NCI-H1092 (cell line): Measurements from ENCODE around the gene AGAP1.

Source experiments
- DNase-seq: peaks from one replicate; lab custom pipeline; 2025; lab: John Stamatoyannopoulos, UW

AGAP1 gene

DNA sequence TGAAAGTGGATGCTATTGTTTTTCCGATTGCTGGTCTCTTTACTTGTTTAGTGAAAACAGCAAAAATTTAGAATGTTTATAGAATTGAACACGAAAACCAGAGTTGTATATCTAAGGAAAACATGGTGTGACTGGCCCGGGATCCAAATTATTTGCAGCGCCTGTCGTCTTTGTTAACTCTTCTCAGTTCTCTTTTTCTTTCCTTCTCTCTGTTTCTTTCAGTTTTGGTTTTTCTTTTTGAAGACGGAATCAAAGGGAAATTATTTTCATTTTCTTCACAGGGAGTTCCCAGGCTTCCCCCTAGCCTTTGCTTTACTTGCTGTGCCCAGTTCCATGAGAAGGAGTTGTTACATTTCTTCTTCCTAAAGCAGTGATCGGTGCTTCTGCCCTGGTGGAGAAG is 76.0 kb downstream of the AGAP1 start:
- no peak for DNase-seq

GRCh38 chr2:235570256-235570655 is 76.4 kb downstream of the AGAP1 start:
- no peak for DNase-seq

- no peak for DNase-seq
These were observed 77.3 kb downstream of the AGAP1 start for GRCh38 chr2:235570966-235571692.

DNA sequence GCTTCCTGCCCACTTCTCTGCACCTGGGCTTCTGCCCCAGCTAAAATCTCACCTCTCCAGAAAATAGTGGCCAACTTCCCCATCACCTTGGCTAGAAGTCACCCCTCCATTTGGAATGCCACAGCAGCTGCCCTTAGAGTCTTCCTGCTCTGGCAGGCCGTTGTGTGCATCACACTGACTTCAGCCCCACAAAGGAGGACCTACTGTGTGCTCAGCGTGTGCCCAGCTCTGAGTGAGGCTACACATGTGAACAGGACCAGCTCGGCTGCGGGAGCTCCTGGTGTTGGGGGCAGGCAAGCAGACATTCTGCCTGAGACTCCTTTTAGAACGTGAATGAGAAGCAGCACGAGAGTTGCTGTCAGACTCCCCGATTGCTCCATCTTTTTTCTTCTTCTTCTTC is 78.7 kb downstream of the AGAP1 start:
- DNase-seq, result no peak

DNA sequence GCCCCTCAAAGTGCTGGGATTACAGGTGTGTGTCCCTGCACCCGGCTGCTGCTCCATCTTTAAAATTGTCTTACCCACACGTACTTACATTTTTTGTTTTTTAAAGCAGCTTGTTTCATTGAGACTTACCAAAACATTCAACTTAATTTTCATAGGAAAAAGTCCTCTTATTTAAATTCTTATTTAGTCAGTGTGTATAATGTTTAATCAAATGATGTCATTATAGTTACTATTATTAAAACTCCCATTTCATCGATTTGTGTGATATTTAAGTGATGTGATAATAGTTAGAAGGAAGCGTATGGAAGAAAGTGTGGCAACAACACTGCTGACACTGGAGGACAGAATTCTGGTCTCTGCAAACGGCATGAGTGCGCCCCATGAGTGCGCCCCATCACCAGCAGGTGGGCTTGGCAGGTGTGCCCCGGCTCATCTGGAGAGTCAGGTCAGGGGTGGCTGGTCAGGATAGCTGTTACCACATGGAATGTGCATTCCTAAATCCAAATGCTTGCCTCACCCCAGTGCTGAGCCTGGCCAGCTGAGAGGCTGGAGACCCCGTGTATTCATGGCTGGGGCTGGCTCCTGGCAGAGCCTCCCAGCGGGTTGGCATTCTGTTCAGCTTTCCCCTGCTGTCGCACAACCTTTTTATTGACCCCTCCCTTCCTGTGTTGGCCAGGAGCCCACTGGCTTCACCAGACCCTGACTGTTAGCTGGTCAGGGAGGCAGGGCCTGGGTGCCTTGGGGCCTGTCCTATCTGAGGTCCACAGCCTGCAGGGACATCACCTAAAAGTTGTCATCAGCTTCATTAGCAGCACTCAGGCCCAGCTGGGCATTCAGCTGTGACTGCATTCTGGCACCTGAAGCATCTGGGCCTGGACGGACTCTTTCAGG is 79.7 kb downstream of the AGAP1 start:
- peak; percentile 56 for DNase-seq

- no peak for DNase-seq
These were observed 81.6 kb downstream of the AGAP1 start for GRCh38 chr2:235575431-235575830.

DNA sequence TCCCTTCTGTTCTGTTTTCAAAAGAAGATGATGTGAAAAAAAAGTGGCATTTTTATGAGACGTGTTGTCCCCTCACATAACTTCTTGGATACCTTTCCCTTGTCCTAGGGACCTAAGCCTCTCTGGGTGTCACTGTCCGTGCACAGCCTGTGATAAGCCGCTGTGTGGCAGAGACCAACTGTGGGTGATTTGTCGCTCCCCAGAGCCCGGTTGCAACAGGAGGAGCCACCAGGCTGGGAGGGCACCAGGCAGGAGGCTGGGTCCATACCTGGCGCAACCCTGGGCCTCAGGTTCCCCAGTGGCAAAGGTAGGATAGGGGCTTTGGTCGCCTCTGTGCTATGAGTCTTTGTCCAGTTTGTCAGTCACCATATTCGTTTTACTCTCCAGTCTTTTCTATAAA is 82.1 kb downstream of the AGAP1 start:
- DNase-seq, result no peak

DNA sequence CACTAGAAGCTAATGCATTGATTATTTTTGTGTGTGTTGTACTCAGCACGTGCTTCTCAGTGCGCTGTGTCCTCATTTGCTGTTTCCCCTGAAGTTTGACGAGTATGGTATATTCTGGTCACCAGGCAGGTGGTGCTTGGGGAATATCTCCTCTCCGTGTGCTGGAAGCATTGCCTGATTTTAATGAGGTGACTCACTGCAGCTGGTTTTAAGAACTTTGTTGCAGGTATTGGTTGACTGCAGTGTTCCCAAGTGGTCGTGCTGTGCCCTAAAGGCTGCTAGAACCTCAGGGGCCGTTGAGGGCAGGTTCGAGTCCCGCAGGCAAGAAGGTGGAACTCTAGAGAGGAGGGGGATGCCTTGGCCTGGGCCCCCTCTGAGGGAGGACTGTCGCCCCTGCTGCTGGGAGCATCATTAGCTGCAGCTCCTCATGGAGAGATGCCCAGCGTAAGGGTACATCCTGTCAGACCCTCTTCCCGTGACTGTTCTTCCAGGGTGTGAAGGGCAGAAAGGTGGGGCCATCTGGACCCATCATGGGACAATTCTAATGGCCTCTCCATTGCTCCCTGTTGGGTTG is 82.6 kb downstream of the AGAP1 start:
- no peak for DNase-seq

- peak; percentile 40 for DNase-seq
These were observed 83.8 kb downstream of the AGAP1 start for GRCh38 chr2:235577404-235578330.

- no peak for DNase-seq
These were observed 85.3 kb downstream of the AGAP1 start for GRCh38 chr2:235579128-235579527.

- no peak for DNase-seq
These were observed 86.7 kb downstream of the AGAP1 start for GRCh38 chr2:235580426-235581157.

DNA sequence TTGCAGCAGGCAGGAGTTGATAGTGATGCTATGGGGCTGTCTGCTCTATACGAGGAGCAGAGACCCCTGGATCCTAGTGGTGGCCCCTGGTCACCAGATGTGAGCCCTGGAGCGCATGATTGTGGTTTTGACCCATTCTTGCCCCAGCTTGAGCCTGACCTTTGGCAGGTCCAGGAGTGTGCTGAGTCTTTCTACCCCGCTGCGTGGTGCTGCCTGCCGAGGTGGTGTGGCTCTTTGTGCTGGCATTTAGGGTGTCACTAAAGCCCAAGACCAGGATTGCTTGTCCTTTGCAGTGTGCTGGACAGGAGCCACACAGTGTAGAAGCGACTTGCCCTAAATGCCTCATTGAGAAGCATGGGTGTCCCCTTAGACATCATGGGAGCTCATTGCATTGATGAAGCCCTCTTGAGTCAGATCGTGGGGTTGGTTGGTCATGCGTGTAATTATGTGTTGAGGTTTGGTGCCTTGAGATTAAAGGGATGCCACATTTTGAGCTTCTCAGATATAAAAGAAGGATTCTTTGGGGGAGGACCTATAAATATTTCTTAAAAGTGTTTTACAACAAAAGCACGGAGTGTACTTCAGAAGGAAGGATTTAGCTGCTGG is 88.3 kb downstream of the AGAP1 start:
- no peak for DNase-seq

- no peak for DNase-seq
These were observed 88.9 kb downstream of the AGAP1 start for GRCh38 chr2:235582729-235583128.

GRCh38 chr2:235583144-235583543 is 89.3 kb downstream of the AGAP1 start:
- DNase-seq, result no peak

DNA sequence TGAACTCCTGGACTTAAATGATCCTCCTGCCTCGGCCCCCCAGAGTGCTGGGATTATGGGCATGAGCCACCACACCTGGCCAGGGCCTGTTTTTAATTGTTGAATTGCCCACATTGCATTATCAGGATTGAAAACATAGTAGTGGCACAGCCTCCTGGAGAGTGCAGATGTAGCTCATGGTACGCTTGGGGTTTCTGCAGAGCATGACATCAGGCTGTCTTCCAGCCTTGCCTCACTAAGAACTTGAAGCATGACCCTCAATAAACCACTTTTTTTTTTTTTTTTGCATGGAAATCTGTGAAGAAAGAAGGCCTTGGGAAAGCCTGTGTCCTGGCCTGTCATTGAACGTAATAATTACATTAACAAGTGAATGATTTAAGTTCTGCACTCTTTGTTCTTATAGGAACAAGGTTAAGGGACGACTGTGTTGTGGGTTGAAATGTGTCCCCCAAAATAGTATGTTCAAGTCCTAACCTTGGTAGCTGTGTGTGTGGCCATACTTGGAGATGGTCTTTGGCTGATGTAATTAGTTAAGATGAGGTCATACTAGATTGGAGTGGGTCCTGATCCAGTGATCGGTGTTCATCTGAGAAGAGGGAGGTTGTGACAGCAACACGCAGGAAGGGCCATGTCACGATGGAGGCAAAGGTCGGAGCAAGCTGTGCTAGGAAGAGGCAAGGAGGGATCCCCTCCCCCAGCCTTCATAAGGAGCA is 90.2 kb downstream of the AGAP1 start:
- DNase-seq, result no peak

- DNase-seq, result no peak
These were observed 90.8 kb downstream of the AGAP1 start for GRCh38 chr2:235584638-235585007.

GRCh38 chr2:235587202-235587601 is 93.4 kb downstream of the AGAP1 start:
- no peak for DNase-seq

- no peak for DNase-seq
These were observed 94.9 kb downstream of the AGAP1 start for GRCh38 chr2:235588750-235589149.

DNA sequence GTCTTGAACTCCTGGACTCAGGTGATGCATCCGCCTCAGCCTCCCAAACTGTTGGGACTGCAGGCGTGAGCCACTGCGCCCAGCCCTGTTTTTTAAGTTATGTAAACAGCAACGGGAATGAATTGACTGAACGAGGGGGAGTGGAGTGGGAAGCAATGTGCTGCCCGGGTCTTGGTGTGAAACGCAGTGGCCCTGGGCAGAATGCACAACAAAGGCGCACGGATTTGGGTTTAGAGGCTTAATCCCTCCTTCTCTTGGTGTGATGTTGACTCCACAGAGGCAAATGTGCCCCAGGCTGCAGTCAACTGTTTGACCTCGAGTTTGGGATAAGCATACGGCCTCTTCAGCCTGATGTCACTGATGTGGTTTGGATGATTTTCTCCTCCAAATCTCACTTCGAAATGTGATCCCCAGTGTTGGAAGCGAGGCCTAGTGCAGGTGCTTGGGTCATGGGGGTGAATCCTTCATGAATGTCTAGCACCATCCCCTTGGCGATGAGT is 97.4 kb downstream of the AGAP1 start:
- DNase-seq, result no peak

GRCh38 chr2:235591921-235592320 is 98.1 kb downstream of the AGAP1 start:
- no peak for DNase-seq
